Peyer's patch (tissue), 4 donors: ENCODE data around the gene HRAS.

Source experiments
- CTCF ChIP-seq, 6 experiments: fragments of 450-650 bp in 4 of 6; fragments of 200-600 bp in 2 of 6; sonication (generic) in 1 of 6; IDR thresholded peaks; one replicate each; pipeline ENCODE4 v1.5.1; 2017 to 2019; ENCODE audit warnings: antibody characterized with exemption in 6 of 6, mild to moderate bottlenecking in 3 of 6, moderate library complexity in 1 of 6
- POLR2A ChIP-seq, 2 donors: fragments of 450-650 bp; IDR thresholded peaks; one replicate each; pipeline ENCODE4 v1.5.1; 2017; ENCODE audit warnings: antibody characterized with exemption in 2 of 2, mild to moderate bottlenecking in 2 of 2, moderate library complexity in 2 of 2

- TF ChIP-seq CTCF (IDR thresholded peaks at IDR 0.05) (peak; percentile 99 to 100 (median 100)), POLR2A (IDR thresholded peaks at IDR 0.05) (peak in 1 of 2 donors; percentile 58)
Observed at GRCh38 chr11:518463-519202, 16.7 kb downstream of the HRAS start.
